H9 (cell line): ENCODE data around the gene DDI1. TPM values are rescaled to one million over a fixed set of nuclear protein-coding genes. Genes with fewer than 3 reads are reported as not detected.

Experiments
- DNase-seq: peaks from one replicate; pipeline ENCODE4 v3.0.0-alpha.2; 2017
- H2AFZ ChIP-seq: one replicate; pipeline ENCODE4 v1.6.1; 2013; ENCODE audit warnings: mild to moderate bottlenecking, low read length, control low read depth, moderate library complexity
- H2AK5ac ChIP-seq: 2 replicates; pipeline ENCODE4 v1.6.1; 2013; ENCODE audit warnings: low read length, control low read depth, mixed read lengths; ENCODE audit not compliant: insufficient read length
- H2BK120ac ChIP-seq: one replicate; pipeline ENCODE4 v1.6.1; 2013; ENCODE audit warnings: low read depth, mild to moderate bottlenecking, low read length, control low read depth, inconsistent platforms; ENCODE audit not compliant: poor library complexity, severe bottlenecking
- H2BK12ac ChIP-seq: 2 replicates; pipeline ENCODE4 v1.6.1; 2013; ENCODE audit warnings: low read length, control low read depth, mixed read lengths, low read depth; ENCODE audit not compliant: insufficient read length
- H2BK15ac ChIP-seq: 2 replicates; pipeline ENCODE4 v1.6.1; 2013; ENCODE audit warnings: low read depth, low read length, control low read depth
- H2BK20ac ChIP-seq: one replicate; pipeline ENCODE4 v1.6.1; 2013; ENCODE audit warnings: low read depth, mild to moderate bottlenecking, low read length, control low read depth, inconsistent platforms; ENCODE audit not compliant: poor library complexity, severe bottlenecking
- H2BK5ac ChIP-seq: 2 replicates; pipeline ENCODE4 v1.6.1; 2013; ENCODE audit warnings: low read length, control low read depth, mixed read lengths; ENCODE audit not compliant: insufficient read length
- H3K14ac ChIP-seq: 2 replicates; pipeline ENCODE4 v1.6.1; 2013; ENCODE audit warnings: low read length, control low read depth; ENCODE audit not compliant: insufficient read depth
- H3K18ac ChIP-seq: 2 replicates; pipeline ENCODE4 v1.6.1; 2013; ENCODE audit warnings: low read depth, mild to moderate bottlenecking, mixed read lengths, low read length, control low read depth; ENCODE audit not compliant: insufficient read length
- H3K23ac ChIP-seq: 2 replicates; pipeline ENCODE4 v1.6.1; 2013; ENCODE audit warnings: low read length, control low read depth, mixed read lengths, low read depth; ENCODE audit not compliant: insufficient read length
- H3K23me2 ChIP-seq: 2 replicates; pipeline ENCODE4 v1.6.1; 2013; ENCODE audit warnings: low read depth, mild to moderate bottlenecking, mixed read lengths, low read length, control low read depth; ENCODE audit not compliant: insufficient read length, poor library complexity, severe bottlenecking
- H3K27ac ChIP-seq: 2 replicates; pipeline ENCODE4 v1.5.1; 2013; ENCODE audit warnings: low read length, control low read depth, mixed read lengths, low read depth; ENCODE audit not compliant: insufficient read length
- H3K27me3 ChIP-seq: 2 replicates; pipeline ENCODE4 v1.6.1; 2013; ENCODE audit warnings: low read length, control low read depth, inconsistent platforms; ENCODE audit not compliant: insufficient read depth
- H3K4ac ChIP-seq: 2 replicates; pipeline ENCODE4 v1.6.1; 2013; ENCODE audit warnings: low read depth, mild to moderate bottlenecking, control low read depth, inconsistent platforms, low read length, moderate library complexity
- H3K4me1 ChIP-seq: 2 replicates; pipeline ENCODE4 v1.6.1; 2013; ENCODE audit warnings: low read length, control low read depth, inconsistent platforms; ENCODE audit not compliant: insufficient read depth
- H3K4me2 ChIP-seq: 2 replicates; pipeline ENCODE4 v1.6.1; 2013; ENCODE audit warnings: low read length, control low read depth, mixed read lengths; ENCODE audit not compliant: insufficient read length, insufficient read depth
- H3K56ac ChIP-seq: 2 replicates; pipeline ENCODE4 v1.6.1; 2013; ENCODE audit warnings: low read depth, mild to moderate bottlenecking, mixed read lengths, low read length, control low read depth; ENCODE audit not compliant: insufficient read length
- H3K79me1 ChIP-seq: 2 replicates; pipeline ENCODE4 v1.6.1; 2013; ENCODE audit warnings: low read depth, mild to moderate bottlenecking, moderate library complexity, low read length, control low read depth, inconsistent platforms; ENCODE audit not compliant: insufficient read depth, poor library complexity, severe bottlenecking
- H3K79me2 ChIP-seq: 2 replicates; pipeline ENCODE4 v1.6.1; 2013; ENCODE audit warnings: low read length, control low read depth, inconsistent platforms; ENCODE audit not compliant: insufficient read depth
- H3K9ac ChIP-seq: 2 replicates; pipeline ENCODE4 v1.6.1; 2013; ENCODE audit warnings: low read length, control low read depth, mixed read lengths; ENCODE audit not compliant: insufficient read length; ENCODE audit errors: extremely low read depth
- H3K9me3 ChIP-seq: one replicate; pipeline ENCODE4 v1.6.1; 2013; ENCODE audit warnings: low read depth, low read length, inconsistent platforms; ENCODE audit not compliant: control insufficient read depth
- H3T11ph ChIP-seq: one replicate; pipeline ENCODE4 v1.6.1; 2013; ENCODE audit warnings: mild to moderate bottlenecking, low read length, control low read depth, inconsistent platforms
- H4K20me1 ChIP-seq: one replicate; pipeline ENCODE4 v1.6.1; 2013; ENCODE audit not compliant: control insufficient read depth, insufficient read length, insufficient read depth
- H4K5ac ChIP-seq: 2 replicates; pipeline ENCODE4 v1.6.1; 2013; ENCODE audit warnings: low read depth, mild to moderate bottlenecking, mixed read lengths, low read length, control low read depth; ENCODE audit not compliant: insufficient read length
- H4K8ac ChIP-seq: replicated peaks from 2 replicates; pipeline ENCODE4 v1.6.1; 2013; ENCODE audit warnings: low read length, control low read depth, mixed read lengths, low read depth; ENCODE audit not compliant: insufficient read length
- H4K91ac ChIP-seq: 2 replicates; pipeline ENCODE4 v1.6.1; 2013; ENCODE audit warnings: low read depth, mild to moderate bottlenecking, moderate library complexity, mixed read lengths, low read length, control low read depth; ENCODE audit not compliant: insufficient read length
- H3K27ac Mint-ChIP-seq, 3 experiments: 2 replicates in 2 of 3; 3 replicates in 1 of 3; pipeline ENCODE4 v1.8.0; 2020 to 2021; ENCODE audit warnings: mixed read lengths in 3 of 3, mild to moderate bottlenecking in 1 of 3, moderate library complexity in 1 of 3
- H3K27me3 Mint-ChIP-seq: 2 replicates; pipeline ENCODE4 v1.8.0; 2021; ENCODE audit warnings: low read depth, mild to moderate bottlenecking, moderate library complexity, mixed read lengths
- H3K36me3 Mint-ChIP-seq, 3 experiments: 2 replicates in 2 of 3; 3 replicates in 1 of 3; pipeline ENCODE4 v1.8.0; 2020 to 2021; ENCODE audit warnings: low read depth in 3 of 3, mixed read lengths in 3 of 3; ENCODE audit not compliant: insufficient read depth in 1 of 3
- H3K4me1 Mint-ChIP-seq, 2 experiments: 2 replicates each; pipeline ENCODE4 v1.8.0; 2020; ENCODE audit warnings: mixed read lengths in 2 of 2
- H3K4me3 Mint-ChIP-seq, 2 experiments: 2 replicates in 1 of 2; 3 replicates in 1 of 2; pipeline ENCODE4 v1.8.0; 2020 to 2021; ENCODE audit warnings: mild to moderate bottlenecking in 2 of 2, mixed read lengths in 2 of 2, moderate library complexity in 1 of 2
- H3K9me3 Mint-ChIP-seq, 2 experiments: 2 replicates in 1 of 2; 3 replicates in 1 of 2; pipeline ENCODE4 v1.8.0; 2020; ENCODE audit warnings: mild to moderate bottlenecking in 2 of 2, mixed read lengths in 2 of 2, moderate library complexity in 1 of 2
- WGBS: extraction: QIAGEN DNeasy Blood & Tissue Kit; methylation state at CpG from one replicate; pipeline ENCODE4 v1.1.7; 2013; ENCODE audit warnings: missing lambda C conversion rate, low lambda C conversion rate, mixed read lengths; ENCODE audit not compliant: insufficient read length; ENCODE audit errors: extremely low coverage; 5-methylcytosine and 5-hydroxymethylcytosine counted together
- total RNA-seq: library from RNA; stranded (reverse); gene quantifications from 2 replicates; pipeline ENCODE4 v1.2.1, GENCODE V29; 2021
- TF ChIP-seq, protein P1 (sequence below): fragments of 200-600 bp; sonication (generic); conservative IDR thresholded peaks from 3 replicates; pipeline ENCODE4 v1.8.0; 2021; ENCODE audit warnings: antibody characterized with exemption, mild to moderate bottlenecking

The DDI1 gene
- total RNA-seq, 1 experiment from 2014 or later = not detected

DNA sequence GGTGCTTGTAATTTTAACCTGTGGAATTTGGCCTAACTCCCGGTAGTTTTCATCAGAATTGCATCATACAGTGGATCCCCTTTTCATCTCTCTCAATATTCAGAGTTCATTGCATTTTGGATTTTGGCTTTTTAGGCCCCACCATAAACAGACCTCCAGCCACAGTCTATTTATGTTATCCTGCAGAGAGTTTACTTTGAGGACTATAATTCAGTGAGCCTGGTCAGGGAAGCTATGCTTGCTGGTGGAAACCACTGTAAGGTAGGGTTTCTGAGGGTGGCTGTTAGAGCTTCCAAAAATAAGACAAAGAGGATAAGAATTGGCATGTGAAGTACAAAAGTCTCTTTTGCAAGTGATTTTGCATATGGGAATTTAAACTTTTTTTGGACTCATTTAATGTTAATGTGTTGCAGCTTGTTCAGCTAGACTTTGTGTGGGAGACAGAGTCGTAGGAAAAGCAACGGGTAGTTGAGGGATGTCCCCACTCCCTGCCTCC lies 34.8 kb upstream of the DDI1 start:
- Histone ChIP-seq H2BK5ac (no peak overlapping the region), H3K4me2 (no peak overlapping the region), H3K23me2 (no peaks in the 10 kb centered on the region), H3K9me3 (no peaks in the 10 kb centered on the region), H3K9ac (no peak overlapping the region), H4K8ac (no peak overlapping the region), H3K23ac (no peak overlapping the region), H2BK20ac (no peak overlapping the region), H3K4me1 (no peaks in the 10 kb centered on the region), H4K20me1 (no peaks in the 10 kb centered on the region), H4K5ac (no peak overlapping the region), H3K18ac (no peak overlapping the region), H2BK12ac (no peak overlapping the region), H3K27ac (no peak overlapping the region), H3K4ac (no peak overlapping the region), H2BK15ac (no peak overlapping the region), H4K91ac (no peak overlapping the region), H3K79me2 (no peaks in the 10 kb centered on the region), H3K27me3 (no peaks in the 10 kb centered on the region), H3K14ac (no peak overlapping the region), H2AK5ac (no peak overlapping the region), H3K56ac (no peak overlapping the region), H3T11ph (no peak overlapping the region), H3K79me1 (no peaks in the 10 kb centered on the region), H2BK120ac (no peak overlapping the region), H2AFZ (no peak overlapping the region)
- TF ChIP-seq, protein P1, sequence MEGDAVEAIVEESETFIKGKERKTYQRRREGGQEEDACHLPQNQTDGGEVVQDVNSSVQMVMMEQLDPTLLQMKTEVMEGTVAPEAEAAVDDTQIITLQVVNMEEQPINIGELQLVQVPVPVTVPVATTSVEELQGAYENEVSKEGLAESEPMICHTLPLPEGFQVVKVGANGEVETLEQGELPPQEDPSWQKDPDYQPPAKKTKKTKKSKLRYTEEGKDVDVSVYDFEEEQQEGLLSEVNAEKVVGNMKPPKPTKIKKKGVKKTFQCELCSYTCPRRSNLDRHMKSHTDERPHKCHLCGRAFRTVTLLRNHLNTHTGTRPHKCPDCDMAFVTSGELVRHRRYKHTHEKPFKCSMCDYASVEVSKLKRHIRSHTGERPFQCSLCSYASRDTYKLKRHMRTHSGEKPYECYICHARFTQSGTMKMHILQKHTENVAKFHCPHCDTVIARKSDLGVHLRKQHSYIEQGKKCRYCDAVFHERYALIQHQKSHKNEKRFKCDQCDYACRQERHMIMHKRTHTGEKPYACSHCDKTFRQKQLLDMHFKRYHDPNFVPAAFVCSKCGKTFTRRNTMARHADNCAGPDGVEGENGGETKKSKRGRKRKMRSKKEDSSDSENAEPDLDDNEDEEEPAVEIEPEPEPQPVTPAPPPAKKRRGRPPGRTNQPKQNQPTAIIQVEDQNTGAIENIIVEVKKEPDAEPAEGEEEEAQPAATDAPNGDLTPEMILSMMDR = no peak
- H3K36me3 Mint-ChIP-seq = no peaks in the 10 kb centered on the region
- H3K27ac Mint-ChIP-seq = no peak overlapping the region
- H3K27me3 Mint-ChIP-seq = no peaks in the 10 kb centered on the region
- no peaks in the 10 kb centered on the region for H3K4me1 Mint-ChIP-seq
- H3K9me3 Mint-ChIP-seq = 0 out of 5 replicates have a peak, but pooled peaks cover 0 to 3% of the 10 kb centered on the region in 2 experiments
- H3K4me3 Mint-ChIP-seq = no peak overlapping the region
- no peak for DNase-seq
- no CpG with 5 or more reads among the region's 3 CpGs for WGBS
